Stimulated activated CD8-positive, alpha-beta memory T cell treated with anti-CD3 and anti-CD28 coated beads, Interleukin-7, amount 100 ng/mL, for 4 hours (primary cell): Measurements from ENCODE around the gene CSNK1G3.

Experiments used
- DNase-seq, 2 donors: peaks; one replicate each; pipeline ENCODE4 v3.0.0-alpha.2; 2020; ENCODE audit warnings: low read depth in 2 of 2

CSNK1G3 gene

DNA sequence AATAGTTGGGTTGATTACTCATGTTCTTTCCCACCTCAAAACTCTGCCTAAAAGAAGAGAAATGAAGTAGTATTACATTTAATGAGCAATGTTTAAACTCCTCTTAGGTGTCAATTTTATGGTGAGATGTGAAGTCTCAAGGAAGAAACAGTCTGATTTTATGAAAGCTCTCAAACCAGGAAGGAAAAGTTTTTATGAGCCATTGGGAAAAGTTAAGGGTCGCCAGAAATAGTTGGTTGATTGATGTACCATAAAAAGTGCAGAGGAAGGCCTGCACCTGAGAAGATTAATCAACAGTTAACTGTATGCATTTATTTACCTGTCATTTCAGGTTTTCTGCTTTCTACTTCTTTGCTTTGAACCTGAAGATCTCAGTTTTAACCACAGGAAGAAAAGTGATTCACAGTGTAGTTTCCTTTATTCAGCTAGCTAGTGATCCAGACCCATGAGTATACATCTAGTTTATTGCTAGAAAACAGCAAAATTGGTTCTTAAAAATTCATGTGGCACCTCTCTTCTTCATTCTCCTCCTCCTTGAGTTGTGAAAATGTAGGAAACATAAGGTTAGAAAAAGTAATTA lies 133.1 kb downstream of the CSNK1G3 start:
- no peak for DNase-seq

GRCh38 chr5:123647066-123647465 lies 135.1 kb downstream of the CSNK1G3 start:
- no peak for DNase-seq

GRCh38 chr5:123651234-123651633 lies 139.3 kb downstream of the CSNK1G3 start:
- DNase-seq = no peak

GRCh38 chr5:123659011-123659410 lies 147.0 kb downstream of the CSNK1G3 start:
- DNase-seq = no peak

DNA sequence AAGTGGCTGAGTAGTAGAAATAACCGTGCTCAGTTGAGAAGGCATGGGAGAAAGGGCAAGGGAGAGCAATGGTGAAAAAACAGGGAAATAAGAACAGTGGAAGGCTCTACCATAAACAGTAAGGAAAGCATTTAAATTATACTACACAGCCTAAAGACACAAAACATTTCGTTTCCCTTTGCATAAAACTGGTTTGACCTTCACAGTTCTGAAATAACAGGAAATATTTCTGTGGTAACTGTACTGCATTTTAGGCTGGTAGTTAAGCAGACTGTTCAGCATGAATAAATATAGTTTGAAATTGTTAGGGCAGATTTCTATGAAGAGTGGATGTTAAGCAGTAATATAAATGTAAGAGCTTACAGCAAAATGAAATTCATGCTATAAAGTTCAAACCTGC lies 147.5 kb downstream of the CSNK1G3 start:
- no peak for DNase-seq

DNA sequence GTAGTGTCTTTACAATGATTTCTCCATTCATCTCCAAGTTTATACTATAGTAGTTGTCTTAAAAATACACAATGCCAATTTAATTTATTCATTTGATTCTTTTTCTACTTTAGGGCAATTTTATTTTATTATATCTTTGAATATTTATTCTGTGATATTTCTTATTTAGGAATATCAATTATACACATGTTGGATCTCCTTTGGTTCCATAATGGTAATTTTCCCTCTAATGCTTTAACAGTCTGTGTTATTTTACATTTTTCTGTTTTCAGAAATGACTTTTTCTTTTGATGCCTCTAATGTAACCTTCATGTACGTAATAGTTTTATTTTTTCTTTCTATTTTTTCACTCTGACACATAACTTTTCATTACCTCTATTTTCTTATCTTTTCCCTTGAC lies 153.0 kb downstream of the CSNK1G3 start:
- no peak for DNase-seq

DNA sequence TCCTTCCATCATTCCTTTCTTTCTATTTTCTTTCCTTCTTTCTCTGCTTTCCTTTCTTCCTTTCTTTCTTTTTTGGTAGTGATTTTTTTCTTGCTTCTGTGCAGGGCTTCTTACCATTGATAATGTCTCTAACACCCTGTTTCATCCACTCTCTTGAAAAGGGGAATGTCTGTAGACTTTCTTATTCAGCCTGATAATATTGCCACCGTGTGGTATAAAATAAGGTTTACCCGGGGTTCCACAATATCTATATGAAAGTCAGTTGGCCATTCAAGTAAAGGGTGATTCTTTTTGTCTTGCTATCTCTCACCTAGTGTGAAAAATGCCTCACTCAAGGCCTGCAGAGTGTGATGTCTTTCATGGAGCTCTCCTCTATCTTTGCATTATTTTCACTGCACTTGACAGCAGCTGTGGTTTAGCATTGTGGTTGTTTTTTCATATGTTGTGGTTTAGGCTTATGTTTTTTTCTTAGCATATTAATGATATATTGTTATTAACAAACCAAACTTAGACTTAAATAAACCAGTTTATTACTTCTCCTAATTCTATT lies 153.9 kb downstream of the CSNK1G3 start:
- no peak for DNase-seq
